WI38 (cell line): ENCODE measurements around the gene NAV2.

ENCODE experiments used
- H3K4me3 ChIP-seq: 2 replicates; pipeline ENCODE4 v1.5.1; 2011; ENCODE audit warnings: low read depth, mild to moderate bottlenecking, control low read depth, low read length
- TF ChIP-seq, protein P1 (sequence below): IDR thresholded peaks from 2 replicates; pipeline ENCODE4 v1.5.1; 2012; ENCODE audit warnings: low read depth, mild to moderate bottlenecking, control low read depth, low read length

NAV2 gene

DNA sequence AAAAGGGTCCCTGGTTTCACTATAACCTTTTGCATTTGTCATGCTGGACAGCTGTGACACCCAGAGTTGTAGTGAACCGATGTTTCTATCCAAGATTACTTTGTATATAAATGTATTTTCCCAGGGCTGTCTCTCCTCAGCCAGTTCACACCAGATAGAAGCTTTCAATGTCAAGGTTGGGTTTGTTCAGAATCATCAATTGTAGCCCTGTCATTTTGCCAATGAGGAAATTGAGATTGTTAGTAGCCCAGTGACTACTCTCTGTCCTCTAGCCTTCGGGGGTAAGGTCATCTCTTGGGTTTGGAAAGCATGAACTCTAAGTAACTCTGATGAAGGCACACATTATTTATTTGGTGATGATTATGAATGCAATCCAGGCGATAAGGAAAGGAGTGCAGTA is 282.0 kb downstream of the NAV2 start:
- TF ChIP-seq, protein P1, sequence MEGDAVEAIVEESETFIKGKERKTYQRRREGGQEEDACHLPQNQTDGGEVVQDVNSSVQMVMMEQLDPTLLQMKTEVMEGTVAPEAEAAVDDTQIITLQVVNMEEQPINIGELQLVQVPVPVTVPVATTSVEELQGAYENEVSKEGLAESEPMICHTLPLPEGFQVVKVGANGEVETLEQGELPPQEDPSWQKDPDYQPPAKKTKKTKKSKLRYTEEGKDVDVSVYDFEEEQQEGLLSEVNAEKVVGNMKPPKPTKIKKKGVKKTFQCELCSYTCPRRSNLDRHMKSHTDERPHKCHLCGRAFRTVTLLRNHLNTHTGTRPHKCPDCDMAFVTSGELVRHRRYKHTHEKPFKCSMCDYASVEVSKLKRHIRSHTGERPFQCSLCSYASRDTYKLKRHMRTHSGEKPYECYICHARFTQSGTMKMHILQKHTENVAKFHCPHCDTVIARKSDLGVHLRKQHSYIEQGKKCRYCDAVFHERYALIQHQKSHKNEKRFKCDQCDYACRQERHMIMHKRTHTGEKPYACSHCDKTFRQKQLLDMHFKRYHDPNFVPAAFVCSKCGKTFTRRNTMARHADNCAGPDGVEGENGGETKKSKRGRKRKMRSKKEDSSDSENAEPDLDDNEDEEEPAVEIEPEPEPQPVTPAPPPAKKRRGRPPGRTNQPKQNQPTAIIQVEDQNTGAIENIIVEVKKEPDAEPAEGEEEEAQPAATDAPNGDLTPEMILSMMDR = no peak

DNA sequence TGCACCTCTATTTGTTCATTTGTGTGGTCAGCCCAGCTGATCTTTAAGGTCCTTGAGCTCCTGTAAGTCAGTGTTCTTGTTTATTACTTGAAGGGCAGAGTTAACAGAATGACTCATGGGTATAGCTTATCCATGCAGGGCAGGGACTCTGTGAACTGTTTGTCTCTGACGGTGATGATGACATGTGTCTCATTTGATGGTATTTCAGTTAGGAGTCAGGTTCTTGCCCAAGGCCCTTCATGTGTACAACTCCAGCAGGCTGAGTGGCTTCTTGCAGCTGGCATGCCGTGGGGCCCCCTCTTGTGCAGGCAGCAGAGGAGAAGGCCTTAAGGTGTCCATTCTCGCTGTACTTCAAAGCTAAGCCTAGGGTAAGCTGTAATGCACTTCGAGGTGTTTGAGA is 282.5 kb downstream of the NAV2 start:
- H3K4me3 ChIP-seq = no peak overlapping the region
- TF ChIP-seq, protein P1 = no peak

More for the DNA sequence above, 282.0 kb downstream of the NAV2 start:
- no peak overlapping the region for H3K4me3 ChIP-seq

DNA sequence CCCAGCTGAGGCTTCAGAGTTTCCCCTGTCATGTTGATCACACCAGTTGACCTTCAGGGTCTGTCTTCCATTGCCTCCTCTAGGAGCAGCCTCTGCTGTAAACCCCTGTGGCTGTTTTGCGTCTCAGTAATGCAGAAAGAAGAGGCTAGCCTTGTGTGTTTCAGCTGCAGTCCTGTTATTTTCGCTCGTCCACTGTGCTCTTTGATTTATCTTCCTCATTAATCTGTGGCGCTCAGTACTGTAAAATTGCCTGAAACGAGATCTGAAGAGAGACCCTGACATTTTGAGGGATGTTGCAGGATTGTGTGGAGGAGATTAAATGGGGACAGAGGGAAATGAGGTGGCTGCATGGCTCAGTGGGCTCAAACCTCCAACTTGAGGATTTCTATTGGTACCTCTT is 283.9 kb downstream of the NAV2 start:
- TF ChIP-seq, protein P1 = no peak
- H3K4me3 ChIP-seq = no peak overlapping the region

DNA sequence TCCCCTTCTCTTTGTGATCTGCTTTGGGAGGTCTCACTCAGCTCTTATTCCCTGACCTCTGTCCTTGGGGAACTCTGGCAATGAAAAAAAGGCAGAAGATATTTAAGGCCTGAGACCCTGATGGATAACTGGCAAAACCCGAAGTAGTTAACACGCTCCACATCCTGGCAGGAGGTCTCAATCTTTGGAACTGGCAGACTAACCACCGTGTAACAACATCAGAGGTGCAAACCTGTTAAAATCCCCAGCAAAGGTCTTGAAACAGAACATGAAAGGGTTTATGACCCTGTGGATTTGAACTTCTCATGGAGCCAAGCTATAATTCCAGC is 287.3 kb downstream of the NAV2 start:
- TF ChIP-seq, protein P1 = no peak
- H3K4me3 ChIP-seq = no peak overlapping the region

DNA sequence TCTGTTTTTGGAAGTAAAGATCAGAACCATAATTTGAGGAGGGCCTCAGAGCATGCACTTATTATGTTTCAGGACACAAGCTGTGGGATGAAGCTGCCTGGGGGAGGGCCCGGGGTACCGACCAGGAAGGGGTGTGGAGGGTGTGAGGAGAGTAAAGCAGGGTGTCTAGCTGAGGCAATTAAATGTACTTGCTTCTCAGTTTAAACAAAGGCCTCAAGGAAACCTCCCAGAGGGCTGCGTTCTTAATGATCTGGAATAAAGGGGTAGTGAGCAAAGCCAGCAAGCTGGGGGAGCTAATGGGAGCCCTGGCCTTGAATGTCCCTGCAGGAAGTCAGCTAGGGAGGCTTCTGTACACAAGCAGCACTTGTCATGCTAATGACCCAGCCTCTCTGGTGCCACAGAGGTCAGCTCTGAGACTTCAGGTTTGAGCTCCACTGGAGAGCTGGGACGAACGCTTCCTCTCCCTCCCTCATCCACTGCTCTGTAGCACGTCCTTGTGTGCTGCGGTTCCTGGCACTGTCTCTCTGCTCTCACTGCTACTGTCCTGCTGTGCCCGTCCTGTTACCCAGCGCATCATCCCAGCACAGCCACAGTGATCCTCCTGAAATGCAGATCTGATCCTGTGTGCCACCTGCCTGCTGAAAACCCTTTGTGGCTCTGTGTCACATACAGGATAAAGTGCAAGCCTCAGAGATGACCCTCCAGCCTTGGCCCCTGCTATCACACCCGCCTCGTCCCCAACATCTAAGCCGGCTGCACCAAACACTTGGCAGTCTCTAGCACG is 287.9 kb downstream of the NAV2 start:
- TF ChIP-seq, protein P1 = no peak
- H3K4me3 ChIP-seq = no peak overlapping the region

DNA sequence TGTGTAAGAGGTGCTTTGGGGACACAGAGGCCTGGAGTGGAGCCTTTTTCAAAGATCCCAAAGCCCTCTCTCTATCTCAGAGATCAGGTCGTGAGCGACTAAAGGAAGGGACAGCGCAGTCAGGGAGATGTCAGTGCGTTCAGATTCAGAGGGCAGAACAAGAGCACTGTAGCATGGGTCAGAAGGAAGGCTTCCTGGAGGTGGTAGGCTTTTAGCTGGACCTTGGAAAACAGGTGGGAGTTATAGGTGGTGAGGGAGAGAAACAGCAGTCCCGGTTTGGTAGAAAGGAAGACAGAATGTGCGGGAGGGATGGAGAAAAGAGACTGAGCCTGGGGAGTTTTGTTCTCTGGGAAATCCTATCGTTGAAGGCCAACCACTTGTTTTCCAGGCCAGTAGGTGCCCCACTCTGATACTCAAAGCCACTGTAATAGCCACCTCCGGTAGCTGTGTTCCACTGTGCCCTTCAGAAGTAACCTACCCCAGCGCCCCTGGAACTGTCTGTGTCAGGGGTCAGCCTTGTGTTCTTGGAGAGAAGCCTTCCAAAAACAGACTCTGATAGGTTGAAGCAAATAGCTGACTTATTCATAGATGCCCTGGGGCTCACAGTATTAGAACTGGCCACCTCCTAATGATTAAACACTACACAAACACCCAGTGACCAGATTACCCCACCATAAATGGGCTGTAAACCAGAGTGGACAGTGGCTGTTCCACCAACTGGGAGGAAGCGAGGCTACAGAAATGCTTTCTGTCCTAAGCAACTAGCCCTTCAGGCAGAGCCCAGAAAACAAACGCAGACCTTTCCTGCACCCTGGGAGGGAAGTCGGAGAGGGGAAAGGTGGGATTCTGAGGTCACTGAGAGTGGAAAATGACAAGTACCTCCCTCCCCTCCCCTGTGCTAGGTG is 289.9 kb downstream of the NAV2 start:
- TF ChIP-seq, protein P1 = no peak

DNA sequence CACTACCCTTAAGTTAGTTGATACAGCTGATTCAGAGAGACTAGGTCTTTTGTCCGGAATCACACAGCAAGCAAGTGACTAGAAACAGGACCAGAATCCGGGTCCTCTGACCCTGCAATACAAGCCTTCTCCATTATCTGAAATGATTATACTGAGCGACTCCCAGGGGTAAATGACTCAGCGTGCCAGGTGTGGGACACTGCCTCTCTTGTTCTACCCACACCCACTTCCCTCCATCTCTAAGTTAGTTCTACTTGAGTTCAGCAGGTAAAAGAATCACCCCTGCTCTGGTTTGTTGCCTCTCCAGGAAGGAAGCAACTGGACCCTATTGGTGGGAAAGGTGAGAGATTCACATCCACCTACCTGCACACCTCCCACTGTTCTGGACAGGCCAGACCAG is 290.7 kb downstream of the NAV2 start:
- no peak overlapping the region for H3K4me3 ChIP-seq
- TF ChIP-seq, protein P1 = no peak

More for the DNA sequence above, 289.9 kb downstream of the NAV2 start:
- no peak overlapping the region for H3K4me3 ChIP-seq
